ENCODE results near the gene TUBGCP2. TPM values are rescaled to one million over a fixed set of nuclear protein-coding genes. Genes with fewer than 3 reads are reported as not detected.

TUBGCP2 gene
- total RNA-seq, 2 donors from 2014 or later = 33.6 to 36.6 TPM

Small RNAs within 50 kb of the gene (microRNA-seq; reads per million reads assigned to microRNA genes)
- 5.2 to 6.0 reads per million in 2 donors for gene MIR202

Other genes with a start within 250 kb of the TUBGCP2 start
- under 1 TPM in 1 of 2 donors, not detected in 1; 0.10 TPM for gene ADGRA1, start 220.9 kb downstream of the TUBGCP2 start, total RNA-seq
- gene KNDC1, start 148.7 kb downstream of the TUBGCP2 start, total RNA-seq = under 1 TPM; 0.34 to 0.50 TPM
- not detected for gene UTF1, start 78.7 kb downstream of the TUBGCP2 start, total RNA-seq
- gene VENTX, start 71.0 kb downstream of the TUBGCP2 start, total RNA-seq = 1 to 10 TPM; 1.3 TPM
- 1 to 10 TPM; 2.3 to 3.8 TPM for gene ADAM8, start 32.0 kb downstream of the TUBGCP2 start, total RNA-seq
- gene ZNF511, start within 50 bp of the TUBGCP2 start, total RNA-seq = 10 to 100 TPM; 34.3 to 44.6 TPM
- gene CALY, start 28.0 kb upstream of the TUBGCP2 start, total RNA-seq = not detected
- not detected for gene PRAP1, start 38.5 kb upstream of the TUBGCP2 start, total RNA-seq
- gene FUOM, start 49.1 kb upstream of the TUBGCP2 start, total RNA-seq = 10 to 100 TPM; 16.2 to 19.8 TPM
- gene ECHS1, start 64.5 kb upstream of the TUBGCP2 start, total RNA-seq = 100 to 1,000 TPM; 106 to 135 TPM
- gene PAOX, start 70.4 kb upstream of the TUBGCP2 start, total RNA-seq = 1 to 10 TPM; 2.9 TPM
- 10 to 100 TPM; 18.8 to 23.2 TPM for gene MTG1, start 85.3 kb upstream of the TUBGCP2 start, total RNA-seq
- gene SPRN, start 115.8 kb upstream of the TUBGCP2 start, total RNA-seq = not detected
- gene SCART1, start 145.1 kb upstream of the TUBGCP2 start, total RNA-seq = under 1 TPM; 0.27 to 0.94 TPM
- 1 to 10 TPM; 1.3 TPM for gene CYP2E1, start 218.5 kb upstream of the TUBGCP2 start, total RNA-seq

Measured in left cardiac atrium (tissue), 2 donors.